ENCODE results near the gene PDE6G. TPM values are rescaled to one million over a fixed set of nuclear protein-coding genes. Genes with fewer than 3 reads are reported as not detected.
A peak's percentile ranks its signal among the peaks of the same experiment; 100 is the strongest.

PDE6G gene
- total RNA-seq, 3 donors from 2014 or later, result 0.35 TPM; not detected in 2

DNA sequence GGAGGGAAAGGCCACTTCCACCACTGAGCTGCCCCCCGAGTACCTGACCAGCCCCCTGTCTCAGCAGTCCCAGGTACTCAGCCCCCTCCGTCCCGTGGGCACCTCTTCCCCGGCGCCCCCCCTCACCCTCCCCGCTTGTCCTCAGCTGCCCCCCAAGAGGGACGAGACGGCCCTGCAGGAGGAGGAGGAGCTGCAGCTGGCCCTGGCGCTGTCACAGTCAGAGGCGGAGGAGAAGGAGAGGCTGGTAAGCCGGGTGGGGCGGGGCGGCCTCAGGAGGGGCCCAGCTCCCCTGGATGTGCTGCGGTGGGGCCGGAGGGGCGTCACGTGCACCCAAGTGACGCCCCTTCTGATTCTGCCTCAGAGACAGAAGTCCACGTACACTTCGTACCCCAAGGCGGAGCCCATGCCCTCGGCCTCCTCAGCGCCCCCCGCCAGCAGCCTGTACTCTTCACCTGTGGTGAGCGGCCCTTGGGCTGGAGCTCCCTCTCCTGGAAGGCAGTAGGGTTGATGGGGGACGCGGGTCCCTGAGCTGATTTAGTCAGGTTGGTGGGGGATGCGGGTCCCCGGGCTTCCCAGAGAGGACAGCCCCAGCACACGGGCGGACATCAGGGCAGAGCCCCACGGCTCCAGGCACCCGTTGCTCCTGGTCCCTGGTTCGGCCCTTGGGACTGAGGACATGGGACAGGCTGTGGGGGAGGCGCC lies 37.3 kb upstream of the PDE6G start:
- ATAC-seq, result peak in 1 of 2 donors; percentile 16
- DNase-seq, result no peak
- no peaks in the 10 kb centered on the region for H3K27me3 Mint-ChIP-seq (ENCODE audit: low read depth)
- no peak overlapping the region for H3K4me3 Mint-ChIP-seq
- peaks cover 30% of the 10 kb centered on the region for H3K36me3 Mint-ChIP-seq (ENCODE audit: insufficient read depth)
- peaks cover under 1% of the 10 kb centered on the region for H3K4me1 Mint-ChIP-seq (ENCODE audit: low read depth)
- no peaks in the 10 kb centered on the region for H3K9me3 Mint-ChIP-seq

DNA sequence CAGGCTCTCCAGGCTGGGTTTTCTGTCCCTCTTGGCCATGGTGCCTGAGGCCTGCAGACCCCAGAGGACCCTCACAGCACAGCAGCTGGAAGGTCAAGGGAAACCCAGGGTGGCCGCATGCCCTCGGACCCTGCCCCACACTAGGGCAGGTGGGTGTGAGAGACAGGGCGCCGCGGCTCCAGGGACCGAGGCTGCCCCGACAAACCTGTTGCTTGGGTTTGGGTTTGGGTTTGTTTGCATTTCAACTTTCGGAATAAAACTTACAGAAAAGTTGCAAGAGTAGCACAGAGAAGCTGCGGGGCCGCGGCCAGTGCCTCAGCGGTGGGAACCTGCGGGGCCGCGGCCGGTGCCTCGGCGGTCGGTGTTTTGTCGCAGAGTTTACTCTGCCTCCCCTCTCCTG lies 35.3 kb upstream of the PDE6G start:
- no peak for DNase-seq
- ATAC-seq, result no peak
- Mint-ChIP-seq H3K4me3 (no peak overlapping the region), H3K4me1 (ENCODE audit: low read depth) (peaks cover 4% of the 10 kb centered on the region), H3K27me3 (ENCODE audit: low read depth) (no peaks in the 10 kb centered on the region), H3K36me3 (ENCODE audit: insufficient read depth) (peaks cover 31% of the 10 kb centered on the region), H3K9me3 (no peaks in the 10 kb centered on the region)

DNA sequence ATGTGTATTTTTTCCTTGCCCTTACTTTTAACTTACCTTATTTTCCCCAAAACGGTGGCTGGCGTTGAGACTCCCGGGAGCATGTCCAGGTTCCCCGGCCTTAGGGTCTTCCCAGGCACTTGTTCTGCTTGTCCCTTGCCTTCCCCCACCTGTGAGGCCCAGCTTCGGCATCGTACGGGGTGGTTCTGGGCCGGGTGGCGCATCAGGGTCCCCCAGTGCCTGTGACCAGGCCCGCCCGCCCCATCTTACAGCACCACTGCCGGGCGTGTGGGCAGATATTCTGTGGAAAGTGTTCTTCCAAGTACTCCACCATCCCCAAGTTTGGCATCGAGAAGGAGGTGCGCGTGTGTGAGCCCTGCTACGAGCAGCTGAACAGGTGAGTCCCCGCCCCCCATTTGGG lies 34.9 kb upstream of the PDE6G start:
- ATAC-seq, result no peak
- H3K4me3 Mint-ChIP-seq, result no peak overlapping the region

DNA sequence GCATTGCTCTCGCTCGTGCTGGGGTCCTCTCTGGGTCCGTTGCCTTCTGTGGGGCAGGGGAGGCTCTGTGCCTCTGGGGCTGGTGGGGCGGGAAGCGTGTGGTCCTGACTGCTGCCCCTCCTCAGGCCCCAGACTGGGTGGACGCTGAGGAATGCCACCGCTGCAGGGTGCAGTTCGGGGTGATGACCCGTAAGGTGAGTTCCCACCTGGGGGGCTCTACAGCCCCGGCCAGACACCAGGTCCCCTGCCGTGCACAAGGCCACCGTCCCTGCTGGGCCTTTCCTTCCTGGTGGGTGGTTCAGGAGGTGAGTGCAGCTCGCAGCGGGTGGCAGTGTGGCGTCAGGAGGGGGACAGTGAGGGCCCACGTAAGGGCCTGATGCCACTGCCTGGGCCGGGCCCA lies 34.2 kb upstream of the PDE6G start:
- ATAC-seq (no peak), DNase-seq (no peak)
- H3K9me3 Mint-ChIP-seq, result no peaks in the 10 kb centered on the region
- peaks cover 8% of the 10 kb centered on the region for H3K4me1 Mint-ChIP-seq (ENCODE audit: low read depth)
- no peak overlapping the region for H3K4me3 Mint-ChIP-seq
- H3K27me3 Mint-ChIP-seq (ENCODE audit: low read depth), result no peaks in the 10 kb centered on the region
- H3K36me3 Mint-ChIP-seq (ENCODE audit: insufficient read depth), result peaks cover 33% of the 10 kb centered on the region

More for the DNA sequence above, 34.9 kb upstream of the PDE6G start:
- Mint-ChIP-seq H3K4me1 (ENCODE audit: low read depth) (peaks cover 6% of the 10 kb centered on the region), H3K27me3 (ENCODE audit: low read depth) (no peaks in the 10 kb centered on the region), H3K36me3 (ENCODE audit: insufficient read depth) (peaks cover 31% of the 10 kb centered on the region), H3K9me3 (no peaks in the 10 kb centered on the region)
- DNase-seq, result no peak

DNA sequence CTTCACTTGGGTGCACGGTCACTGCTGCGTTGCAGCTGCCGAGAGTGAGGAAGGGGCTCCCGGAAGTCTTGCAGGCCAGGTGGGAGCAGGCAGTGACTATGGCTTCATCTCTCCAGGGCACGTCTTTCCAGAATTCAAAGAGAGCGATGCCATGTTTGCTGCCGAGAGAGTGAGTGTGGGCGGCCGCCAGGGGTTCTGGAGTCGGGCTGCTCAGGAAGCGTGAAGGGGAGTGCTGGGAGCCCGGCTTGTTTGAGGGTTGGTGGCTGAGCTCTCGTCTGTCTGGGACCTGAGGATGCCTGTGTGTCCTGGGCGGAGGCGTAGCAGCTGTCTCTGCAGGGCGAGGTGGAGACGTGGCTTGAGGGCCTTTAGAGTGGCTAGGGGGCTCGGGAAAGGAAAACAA lies 33.7 kb upstream of the PDE6G start:
- Mint-ChIP-seq H3K4me1 (ENCODE audit: low read depth) (peaks cover 13% of the 10 kb centered on the region), H3K4me3 (no peak overlapping the region), H3K36me3 (ENCODE audit: insufficient read depth) (peaks cover 37% of the 10 kb centered on the region), H3K27me3 (ENCODE audit: low read depth) (no peaks in the 10 kb centered on the region), H3K9me3 (no peaks in the 10 kb centered on the region)
- DNase-seq (no peak), ATAC-seq (no peak)

DNA sequence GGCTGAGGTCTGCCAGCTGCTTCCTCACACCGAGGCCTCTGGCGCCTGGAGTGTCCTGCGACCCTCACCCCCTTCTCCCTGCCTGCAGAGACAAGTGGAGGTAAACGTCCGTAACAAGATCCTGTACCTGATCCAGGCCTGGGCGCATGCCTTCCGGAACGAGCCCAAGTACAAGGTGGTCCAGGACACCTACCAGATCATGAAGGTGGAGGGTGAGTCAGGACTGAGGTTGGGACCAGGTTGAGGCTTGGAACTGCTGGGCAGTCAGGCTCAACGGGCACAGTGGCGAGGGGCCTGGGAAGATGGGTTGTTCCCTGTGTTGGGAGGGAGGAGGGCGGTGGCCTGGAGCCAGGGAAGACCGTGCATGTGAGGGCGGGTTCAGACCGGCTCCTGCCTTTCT lies 32.3 kb upstream of the PDE6G start:
- no peak for DNase-seq
- no peak for ATAC-seq

DNA sequence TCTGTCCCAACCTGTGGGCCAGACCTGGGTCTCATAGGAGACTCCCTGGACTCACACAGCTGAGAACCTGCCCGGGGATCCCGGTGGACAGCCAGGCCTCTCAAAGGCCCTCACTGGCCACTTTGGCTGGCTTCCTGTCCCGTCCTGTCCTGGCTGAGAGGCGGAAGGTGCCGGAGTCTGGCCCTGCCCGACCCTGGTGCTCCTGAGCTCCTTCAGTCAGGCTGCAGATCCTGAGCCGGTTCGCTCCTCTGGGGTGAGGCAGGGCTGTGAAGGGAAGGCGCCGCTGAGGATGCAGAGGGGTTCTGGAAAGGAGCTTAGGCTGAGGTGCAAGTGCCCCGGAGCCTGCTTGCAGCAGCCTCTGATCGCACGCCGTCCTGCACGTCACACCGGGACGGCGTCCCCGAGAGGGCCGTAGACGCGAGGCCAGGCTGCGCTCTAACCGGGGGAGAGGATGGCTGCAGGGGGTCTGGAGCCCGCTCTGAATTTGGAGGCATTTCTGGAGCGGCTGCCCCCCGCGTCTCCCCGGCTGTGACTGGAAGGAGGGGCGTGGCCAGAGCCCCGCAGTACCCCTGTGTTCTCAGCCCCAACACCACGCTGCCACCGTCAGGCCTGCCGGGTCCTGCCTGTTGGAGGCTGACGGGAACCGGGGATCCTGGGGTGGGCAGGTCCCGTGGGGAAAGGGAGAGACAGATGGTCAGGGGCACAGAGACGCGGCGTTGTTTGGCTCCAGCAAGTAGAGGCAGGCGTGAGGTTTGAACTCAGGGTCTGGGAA lies 31.6 kb upstream of the PDE6G start:
- DNase-seq, result no peak
- Mint-ChIP-seq H3K27me3 (ENCODE audit: low read depth) (no peaks in the 10 kb centered on the region), H3K4me1 (ENCODE audit: low read depth) (peaks cover 22% of the 10 kb centered on the region), H3K36me3 (ENCODE audit: insufficient read depth) (peaks cover 37% of the 10 kb centered on the region), H3K4me3 (no peak overlapping the region), H3K9me3 (no peaks in the 10 kb centered on the region)
- ATAC-seq, result no peak

More for the DNA sequence above, 32.3 kb upstream of the PDE6G start:
- peaks cover 37% of the 10 kb centered on the region for H3K36me3 Mint-ChIP-seq (ENCODE audit: insufficient read depth)
- no peak overlapping the region for H3K4me3 Mint-ChIP-seq
- H3K9me3 Mint-ChIP-seq, result no peaks in the 10 kb centered on the region
- peaks cover 22% of the 10 kb centered on the region for H3K4me1 Mint-ChIP-seq (ENCODE audit: low read depth)
- no peaks in the 10 kb centered on the region for H3K27me3 Mint-ChIP-seq (ENCODE audit: low read depth)

DNA sequence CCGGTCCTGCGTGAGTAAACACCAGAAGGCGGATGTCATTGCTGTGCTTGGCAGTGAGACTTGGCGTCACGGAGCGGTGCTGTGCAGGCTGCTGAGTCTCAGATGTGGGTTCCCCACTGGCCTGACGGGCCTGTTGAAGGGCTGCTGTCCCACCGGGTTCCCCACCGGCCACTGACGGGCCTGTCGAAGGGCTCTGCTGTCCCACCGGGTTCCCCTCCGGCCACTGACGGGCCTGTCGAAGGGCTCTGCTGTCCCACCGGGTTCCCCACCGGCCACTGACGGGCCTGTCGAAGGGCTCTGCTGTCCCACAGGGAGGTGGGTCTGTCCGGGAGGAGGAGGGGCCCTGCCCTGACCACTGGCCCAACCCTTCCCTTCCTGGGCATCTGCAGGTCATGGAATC lies 30.3 kb upstream of the PDE6G start:
- no peak overlapping the region for H3K4me3 Mint-ChIP-seq
- peaks cover 26% of the 10 kb centered on the region for H3K4me1 Mint-ChIP-seq (ENCODE audit: low read depth)
- H3K9me3 Mint-ChIP-seq, result no peaks in the 10 kb centered on the region
- DNase-seq, result no peak
- no peaks in the 10 kb centered on the region for H3K27me3 Mint-ChIP-seq (ENCODE audit: low read depth)
- no peak for ATAC-seq
- peaks cover 33% of the 10 kb centered on the region for H3K36me3 Mint-ChIP-seq (ENCODE audit: insufficient read depth)

DNA sequence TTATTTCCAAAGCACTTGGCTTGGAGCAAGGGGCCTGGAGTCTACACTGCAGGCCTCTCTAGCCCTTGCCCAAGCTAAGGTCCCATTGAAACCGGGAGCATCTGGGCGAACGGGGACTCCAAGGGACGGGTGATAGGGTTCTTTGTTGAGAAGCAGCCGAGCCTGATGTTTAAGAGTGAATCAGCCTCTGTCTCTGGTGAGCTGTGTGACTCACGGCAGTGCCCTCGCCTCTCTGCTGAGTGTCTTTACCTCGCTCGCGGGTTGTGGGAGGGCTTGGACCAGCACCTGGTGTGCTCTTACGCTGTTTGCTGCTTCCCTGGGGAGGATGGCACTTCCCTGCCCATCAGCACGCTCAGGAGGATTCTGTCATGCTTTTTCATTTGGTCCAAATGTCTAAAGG lies 28.8 kb upstream of the PDE6G start:
- Mint-ChIP-seq H3K4me3 (peak overlapping the region; percentile 88), H3K9me3 (no peaks in the 10 kb centered on the region), H3K4me1 (ENCODE audit: low read depth) (peaks cover 26% of the 10 kb centered on the region), H3K36me3 (ENCODE audit: insufficient read depth) (peaks cover 26% of the 10 kb centered on the region), H3K27me3 (ENCODE audit: low read depth) (no peaks in the 10 kb centered on the region)
- ATAC-seq, result peak; percentile 46 to 50
- DNase-seq, result peak; percentile 49

DNA sequence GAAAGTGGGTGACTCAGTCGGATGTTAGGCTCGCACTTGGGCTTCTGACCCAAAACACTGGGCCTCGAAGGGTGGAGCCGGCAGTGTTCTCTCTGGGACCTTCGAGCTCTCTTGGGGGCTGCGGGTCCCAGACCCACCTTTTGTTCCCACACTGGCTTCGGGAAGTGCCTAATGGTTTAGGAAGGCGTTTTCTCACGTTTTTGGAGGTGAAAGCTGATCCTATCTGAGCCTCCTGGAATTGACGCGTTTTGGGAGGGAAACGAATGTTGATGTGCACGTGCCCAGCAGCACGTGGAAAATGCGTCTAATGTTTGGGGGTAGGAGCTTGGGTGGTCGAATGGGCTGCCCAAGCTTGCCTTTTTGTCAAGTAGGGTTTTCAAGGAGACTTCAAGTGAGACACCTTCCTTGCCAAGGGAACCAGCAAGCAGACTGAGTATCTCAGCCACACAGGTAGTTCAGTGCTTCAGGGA lies 28.1 kb upstream of the PDE6G start:
- Mint-ChIP-seq H3K9me3 (no peaks in the 10 kb centered on the region), H3K27me3 (ENCODE audit: low read depth) (no peaks in the 10 kb centered on the region), H3K4me1 (ENCODE audit: low read depth) (peaks cover 26% of the 10 kb centered on the region), H3K4me3 (peak overlapping the region; percentile 88), H3K36me3 (ENCODE audit: insufficient read depth) (peaks cover 22% of the 10 kb centered on the region)
- ATAC-seq (peak; percentile 3 to 4), DNase-seq (no peak)

DNA sequence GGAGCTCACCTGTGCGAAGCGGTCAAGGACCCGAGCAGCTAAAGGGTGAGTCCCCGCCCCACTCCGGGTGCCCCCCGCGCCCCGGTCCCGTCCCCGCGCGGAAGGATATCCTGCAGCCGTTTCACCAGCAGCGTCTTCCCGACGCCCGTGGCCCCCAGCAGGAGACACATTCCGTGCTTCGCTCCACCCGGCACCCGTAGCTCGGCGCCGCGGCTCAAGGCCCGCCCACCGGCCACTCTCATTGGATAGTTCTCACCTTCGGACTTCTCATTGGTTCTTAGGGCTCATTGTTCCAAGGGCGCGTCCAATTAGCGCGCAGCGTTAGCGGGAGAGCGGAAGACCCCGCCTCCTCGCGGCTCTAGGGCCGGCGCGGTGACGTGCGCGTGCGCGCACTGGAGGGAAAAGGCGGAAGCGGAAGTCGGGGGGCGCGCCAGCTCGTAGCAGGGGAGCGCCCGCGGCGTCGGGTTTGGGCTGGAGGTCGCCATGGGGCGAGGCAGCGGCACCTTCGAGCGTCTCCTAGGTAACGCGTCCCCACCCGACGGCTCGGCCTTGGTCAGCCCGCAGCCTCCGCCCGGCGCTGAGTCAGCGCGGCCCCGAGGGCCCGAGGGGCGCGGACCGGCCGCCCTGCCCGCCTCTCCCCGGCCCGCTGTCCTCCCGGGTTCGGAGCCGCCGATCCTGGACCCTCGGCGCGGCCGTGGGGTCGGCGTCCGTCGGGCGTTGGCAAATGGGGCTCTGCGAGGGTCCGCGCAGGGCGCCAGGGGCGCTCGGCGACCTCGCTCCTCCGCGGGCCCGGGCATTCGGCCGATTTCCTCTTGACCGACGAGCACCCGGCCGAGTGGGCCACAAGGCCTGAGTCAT lies 27.5 kb upstream of the PDE6G start, which contains the start of the genes ARL16 and HGS:
Gene ARL16 (minus strand): TSS at position 214 of the 858 bp plus-strand sequence. CDS start 44 bp downstream, at position 170.
Gene HGS (plus strand): TSS at position 428 of the 858 bp plus-strand sequence. CDS start 56 bp downstream, at position 484.
- DNase-seq, result peak; percentile 96
- peak; percentile 95 to 96 for ATAC-seq
- H3K27me3 Mint-ChIP-seq (ENCODE audit: low read depth), result no peaks in the 10 kb centered on the region
- H3K9me3 Mint-ChIP-seq, result no peaks in the 10 kb centered on the region
- H3K4me3 Mint-ChIP-seq, result peak within 1 kb of the TSS; percentile 94
- H3K36me3 Mint-ChIP-seq (ENCODE audit: insufficient read depth), result peaks cover 16% of the 10 kb centered on the region
- H3K4me1 Mint-ChIP-seq (ENCODE audit: low read depth), result peaks cover 26% of the 10 kb centered on the region

DNA sequence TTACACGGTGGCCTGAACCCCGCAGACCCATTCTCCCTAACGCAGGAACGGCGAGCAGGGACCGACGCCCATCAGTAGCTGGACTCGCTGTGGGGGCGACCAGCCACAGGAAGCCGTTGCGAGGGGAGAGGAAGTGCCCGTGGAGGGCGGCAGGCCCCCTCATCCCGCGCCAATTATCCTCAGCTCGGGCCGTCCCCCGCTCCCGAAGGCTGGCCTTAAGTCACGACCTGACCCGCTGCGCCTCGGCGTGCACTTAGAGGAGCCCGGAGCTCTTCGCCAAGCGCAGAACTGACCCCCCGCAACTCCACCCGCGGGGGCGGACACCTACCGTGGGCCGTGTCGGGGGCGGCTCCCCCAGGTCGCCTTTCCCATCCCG lies 26.9 kb upstream of the PDE6G start:
- no peaks in the 10 kb centered on the region for H3K9me3 Mint-ChIP-seq
- peak; percentile 10 to 11 for ATAC-seq
- peaks cover 25% of the 10 kb centered on the region for H3K4me1 Mint-ChIP-seq (ENCODE audit: low read depth)
- peak overlapping the region; percentile 94 for H3K4me3 Mint-ChIP-seq
- H3K36me3 Mint-ChIP-seq (ENCODE audit: insufficient read depth), result peaks cover 14% of the 10 kb centered on the region
- no peaks in the 10 kb centered on the region for H3K27me3 Mint-ChIP-seq (ENCODE audit: low read depth)
- DNase-seq, result no peak

DNA sequence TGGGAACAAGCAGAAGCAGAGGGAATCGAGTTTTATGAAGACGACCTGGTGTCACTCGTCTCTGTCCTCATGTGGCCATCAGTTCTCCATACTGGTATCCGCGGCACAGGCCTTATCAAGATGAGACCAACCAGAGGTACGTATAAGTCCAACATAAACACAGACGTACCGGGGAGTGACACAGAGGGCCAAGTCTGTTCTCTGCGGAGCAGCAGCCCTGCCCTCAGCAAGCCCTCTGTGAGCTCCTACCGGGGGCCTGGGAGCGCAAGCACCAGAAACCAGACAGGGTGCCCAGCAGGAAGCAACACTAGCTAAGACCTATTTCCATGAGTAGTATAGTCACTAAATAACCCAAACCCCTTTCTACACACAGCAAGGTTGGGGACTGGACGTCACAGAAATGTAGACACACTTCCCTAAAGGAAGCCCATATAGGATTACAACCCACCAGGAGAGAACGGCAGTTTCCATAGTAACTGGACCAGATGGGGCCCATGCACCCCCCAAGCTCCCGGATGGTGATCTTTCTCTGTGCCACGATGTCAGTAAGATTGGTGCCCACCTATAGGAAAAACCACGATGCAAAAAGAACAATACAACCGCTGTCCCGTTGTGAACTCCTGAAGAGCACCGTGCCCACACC lies 26.3 kb upstream of the PDE6G start:
- peak overlapping the region; percentile 94 for H3K4me3 Mint-ChIP-seq
- DNase-seq (no peak), ATAC-seq (no peak)
- no peaks in the 10 kb centered on the region for H3K9me3 Mint-ChIP-seq
- H3K4me1 Mint-ChIP-seq (ENCODE audit: low read depth), result peaks cover 25% of the 10 kb centered on the region
- no peaks in the 10 kb centered on the region for H3K27me3 Mint-ChIP-seq (ENCODE audit: low read depth)
- H3K36me3 Mint-ChIP-seq (ENCODE audit: insufficient read depth), result peaks cover 14% of the 10 kb centered on the region

DNA sequence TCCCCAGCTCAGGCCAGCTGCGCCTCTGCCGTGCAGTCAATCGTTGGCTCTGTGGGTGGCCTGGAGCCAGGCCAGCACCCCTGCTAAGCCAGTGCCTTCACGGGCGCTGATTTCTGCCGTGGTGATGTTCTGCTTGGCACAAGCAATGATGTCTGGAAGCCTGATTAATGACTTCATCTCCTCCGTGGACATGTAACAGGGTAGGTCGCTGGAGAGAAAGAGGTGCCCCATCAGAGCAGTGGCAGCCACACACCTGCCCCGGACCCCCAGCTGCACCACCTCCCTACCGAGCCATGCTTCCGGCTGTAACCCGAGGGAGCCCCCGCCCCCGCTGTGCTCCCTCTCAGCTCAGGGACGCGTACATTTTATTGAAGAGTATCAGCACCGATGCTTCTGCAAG lies 25.3 kb upstream of the PDE6G start:
- Mint-ChIP-seq H3K36me3 (ENCODE audit: insufficient read depth) (peaks cover 7% of the 10 kb centered on the region), H3K27me3 (ENCODE audit: low read depth) (no peaks in the 10 kb centered on the region), H3K9me3 (no peaks in the 10 kb centered on the region), H3K4me1 (ENCODE audit: low read depth) (peaks cover 23% of the 10 kb centered on the region), H3K4me3 (peak overlapping the region; percentile 94)
- ATAC-seq (no peak), DNase-seq (no peak)

Measured in activated T-cell treated with anti-CD3 and anti-CD28 coated beads, Interleukin-2, amount 50 U/mL, for 4 hours (primary cell).